SK-N-SH (cell line): Measurements from ENCODE around the gene DLAT. TPM values are rescaled to one million over a fixed set of nuclear protein-coding genes. Genes with fewer than 3 reads are reported as not detected.

Source experiments
- CTCF ChIA-PET: fragments of 300-600, 350-600 bp; formaldehyde crosslinking; extraction: SDS; loops from one replicate; lab custom pipeline; 2021; lab: Yijun Ruan, JAX
- POLR2A ChIA-PET: fragments of 350-600 bp; sonication (Branson Sonifier 250); formaldehyde crosslinking; extraction: SDS; loops from one replicate; lab custom pipeline; 2020; ENCODE audit warnings: antibody characterized with exemption, inconsistent platforms; lab: Yijun Ruan, JAX
- DNase-seq: peaks from one replicate; pipeline ENCODE4 v3.0.0; 2012
- H2AFZ ChIP-seq: fragments of 200-600 bp; sonication (generic); 2 replicates; pipeline ENCODE4 v1.8.1; 2016; ENCODE audit warnings: antibody characterized with exemption, mild to moderate bottlenecking, low read depth
- H3F3A ChIP-seq: fragments of 200-600 bp; sonication (generic); replicated peaks from 2 replicates; pipeline ENCODE3; 2016; ENCODE audit warnings: antibody characterized with exemption, mild to moderate bottlenecking; ENCODE audit not compliant: insufficient read depth
- H3K27ac ChIP-seq, 2 experiments: fragments of 200-500 bp in 1 of 2; fragments of 200-600 bp in 1 of 2; sonication (Bioruptor generic) in 1 of 2; sonication (generic), shearing (Covaris generic) in 1 of 2; 2 replicates each; pipeline versions ENCODE4 v1.5.1 to v1.6.1; 2014 to 2016; ENCODE audit warnings: low read depth in 2 of 2, inconsistent platforms in 1 of 2, low read length in 1 of 2, mild to moderate bottlenecking in 1 of 2, mixed read lengths in 1 of 2
- H3K27me3 ChIP-seq: fragments of 200-600 bp; sonication (generic), shearing (Covaris generic); 2 replicates; pipeline ENCODE4 v1.6.1; 2016; ENCODE audit warnings: mixed run types; ENCODE audit not compliant: insufficient read depth
- H3K36me3 ChIP-seq, 2 experiments: fragments of 200-500 bp in 1 of 2; fragments of 200-600 bp in 1 of 2; sonication (Bioruptor generic) in 1 of 2; sonication (generic) in 1 of 2; replicated peaks in 1 of 2; 2 replicates each; pipeline versions ENCODE3 to v1.5.1; 2014 to 2016; ENCODE audit warnings: low read length in 1 of 2, mild to moderate bottlenecking in 1 of 2; ENCODE audit not compliant: insufficient read depth in 2 of 2, control insufficient read depth in 1 of 2
- H3K4me1 ChIP-seq, 2 experiments: fragments of 200-500 bp in 1 of 2; fragments of 200-600 bp in 1 of 2; sonication (Bioruptor generic) in 1 of 2; sonication (generic), shearing (Covaris generic) in 1 of 2; 2 replicates each; pipeline versions ENCODE4 v1.5.1 to v1.6.1; 2014 to 2016; ENCODE audit warnings: low read depth in 1 of 2, low read length in 1 of 2, mixed run types in 1 of 2; ENCODE audit not compliant: insufficient read depth in 2 of 2, control insufficient read depth in 1 of 2
- H3K4me2 ChIP-seq: fragments of 200-600 bp; sonication (generic), shearing (Covaris generic); 2 replicates; pipeline ENCODE4 v1.6.1; 2017; ENCODE audit warnings: mixed run types
- H3K4me3 ChIP-seq, 2 experiments: fragments of 200-500 bp in 1 of 2; fragments of 200-600 bp in 1 of 2; sonication (Bioruptor generic) in 1 of 2; sonication (generic), shearing (Covaris generic) in 1 of 2; 2 replicates each; pipeline versions ENCODE4 v1.5.1 to v1.8.1; 2014 to 2016; ENCODE audit warnings: low read depth in 2 of 2, inconsistent platforms in 1 of 2, low read length in 1 of 2, mild to moderate bottlenecking in 1 of 2, mixed read lengths in 1 of 2, moderate library complexity in 1 of 2
- H3K79me2 ChIP-seq: fragments of 200-600 bp; sonication (generic); 2 replicates; pipeline ENCODE4 v1.8.1; 2017; ENCODE audit warnings: mild to moderate bottlenecking; ENCODE audit not compliant: insufficient read depth
- H3K9ac ChIP-seq: fragments of 200-600 bp; sonication (generic); 2 replicates; pipeline ENCODE4 v1.6.1; 2017; ENCODE audit warnings: mixed run types
- H3K9me2 ChIP-seq: fragments of 200-600 bp; sonication (generic); 2 replicates; pipeline ENCODE4 v1.6.1; 2017; ENCODE audit warnings: mixed run types
- H3K9me3 ChIP-seq: fragments of 200-600 bp; sonication (generic); 2 replicates; pipeline ENCODE4 v1.6.1; 2017; ENCODE audit warnings: mixed run types, mild to moderate bottlenecking, moderate library complexity
- H4K20me1 ChIP-seq: fragments of 200-600 bp; sonication (generic); 2 replicates; pipeline ENCODE4 v1.6.1; 2017; ENCODE audit warnings: mild to moderate bottlenecking, mixed run types; ENCODE audit not compliant: insufficient read depth
- CHD2 ChIP-seq: fragments of 150-350 bp; IDR thresholded peaks from 2 replicates; pipeline ENCODE4 v1.6.1; 2018; ENCODE audit warnings: low read length; ENCODE audit not compliant: partially characterized antibody
- EP300 ChIP-seq, 2 experiments: IDR thresholded peaks; 2 replicates each; pipeline versions ENCODE4 v1.4.0 to v1.6.1; 2012; ENCODE audit warnings: borderline replicate concordance in 1 of 2, low read depth in 1 of 2, low read length in 1 of 2
- EZH2phosphoT487 ChIP-seq: fragments of 200-600 bp; sonication (generic); IDR thresholded peaks from 2 replicates; pipeline ENCODE4 v1.6.1; 2017; ENCODE audit warnings: low read depth, mixed run types, mild to moderate bottlenecking, antibody characterized with exemption, moderate library complexity, borderline replicate concordance
- FOSL2 ChIP-seq: IDR thresholded peaks from 2 replicates; pipeline ENCODE4 v1.4.0; 2012; ENCODE audit warnings: low read depth, mild to moderate bottlenecking, moderate library complexity, borderline replicate concordance
- FOXJ3 ChIP-seq: sonication (generic); formaldehyde crosslinking; IDR thresholded peaks from 2 replicates; pipeline ENCODE4 v1.5.1; 2020; ENCODE audit warnings: mild to moderate bottlenecking, missing genetic modification reagents
- GABPA ChIP-seq: IDR thresholded peaks from 2 replicates; pipeline ENCODE4 v1.4.0; 2012; ENCODE audit warnings: low read depth, mild to moderate bottlenecking
- GATA2 ChIP-seq: sonication (generic); formaldehyde crosslinking; IDR thresholded peaks from 2 replicates; pipeline ENCODE4 v1.5.0; 2020; ENCODE audit warnings: mild to moderate bottlenecking, missing genetic modification reagents
- JUND ChIP-seq: IDR thresholded peaks from 2 replicates; pipeline ENCODE4 v1.4.0; 2012
- MXI1 ChIP-seq: IDR thresholded peaks from 2 replicates; pipeline ENCODE4 v1.6.1; 2012; ENCODE audit warnings: mild to moderate bottlenecking, low read depth, low read length, improper control_type of control experiment
- RAD21 ChIP-seq: IDR thresholded peaks from 2 replicates; pipeline ENCODE4 v1.6.1; 2012; ENCODE audit warnings: mild to moderate bottlenecking, low read length
- RCOR1 ChIP-seq: fragments of 150-350 bp; IDR thresholded peaks from 2 replicates; pipeline ENCODE4 v1.6.1; 2017; ENCODE audit warnings: antibody characterized with exemption, low read length
- RFX5 ChIP-seq: IDR thresholded peaks from 2 replicates; pipeline ENCODE4 v1.6.1; 2012; ENCODE audit warnings: mild to moderate bottlenecking, improper control_type of control experiment, low read length
- SIN3A ChIP-seq: IDR thresholded peaks from 2 replicates; pipeline ENCODE4 v1.6.1; 2012; ENCODE audit warnings: low read depth, mild to moderate bottlenecking, low read length, moderate library complexity, borderline replicate concordance
- SMC3 ChIP-seq: IDR thresholded peaks from 2 replicates; pipeline ENCODE4 v1.6.1; 2012; ENCODE audit warnings: low read depth, low read length, improper control_type of control experiment
- TCF12 ChIP-seq: IDR thresholded peaks from 2 replicates; pipeline ENCODE4 v1.4.0; 2012
- TEAD4 ChIP-seq: IDR thresholded peaks from 2 replicates; pipeline ENCODE4 v1.4.0; 2012; ENCODE audit warnings: mild to moderate bottlenecking, borderline replicate concordance; ENCODE audit not compliant: insufficient read depth
- YY1 ChIP-seq: IDR thresholded peaks from 2 replicates; pipeline ENCODE4 v1.4.0; 2012; ENCODE audit warnings: low read depth, mild to moderate bottlenecking
- polyA plus RNA-seq, 3 experiments: library from polyadenylated mRNA; depleted of rRNA; stranded (reverse); fragments of >200 nt; gene quantifications; 2 replicates each; pipeline ENCODE4 v1.2.3, GENCODE V29; 2012
- TF ChIP-seq, protein P1 (sequence below): IDR thresholded peaks from 2 replicates; pipeline ENCODE4 v1.4.0; 2012; ENCODE audit warnings: low read depth
- TF ChIP-seq, protein P2 (sequence below): IDR thresholded peaks from 2 replicates; pipeline ENCODE4 v1.4.0; 2012; ENCODE audit warnings: low read depth, borderline replicate concordance
- TF ChIP-seq, protein P3 (sequence below): IDR thresholded peaks from 2 replicates; pipeline ENCODE4 v1.6.1; 2012; ENCODE audit warnings: mild to moderate bottlenecking, low read depth, low read length, moderate library complexity

DLAT gene
- polyA plus RNA-seq, 1 of the 3 experiments (the other 2 are of a cell fraction): 14.4 TPM

DNA sequence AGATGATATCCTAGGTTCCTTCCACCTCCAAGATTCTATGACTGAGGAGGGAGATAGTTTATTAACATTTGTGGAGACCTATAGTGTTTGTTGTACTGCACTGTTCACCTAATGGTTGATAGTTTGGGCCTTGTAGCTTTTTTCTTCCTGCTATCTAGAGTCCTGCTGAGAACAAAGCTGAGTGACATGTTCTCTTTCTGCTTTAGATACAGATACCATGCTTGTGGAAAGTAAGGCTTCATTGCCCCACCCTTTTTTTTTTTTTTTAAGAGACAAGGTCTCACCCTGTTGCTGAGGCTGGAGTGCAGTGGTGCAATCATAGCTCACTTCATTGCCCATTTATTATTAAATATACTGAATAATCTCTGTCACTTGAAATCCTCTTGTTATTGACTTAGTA, 12.3 kb downstream of the DLAT start:
- no peaks in the 10 kb centered on the region for H3K27me3 ChIP-seq
- ChIA-PET POLR2A (no interaction called here), CTCF (no interaction called here)
- H3K9me2 ChIP-seq: no peaks in the 10 kb centered on the region
- peaks cover 13% of the 10 kb centered on the region for H3F3A ChIP-seq
- no peaks in the 10 kb centered on the region for H4K20me1 ChIP-seq
- TF ChIP-seq, protein P1, sequence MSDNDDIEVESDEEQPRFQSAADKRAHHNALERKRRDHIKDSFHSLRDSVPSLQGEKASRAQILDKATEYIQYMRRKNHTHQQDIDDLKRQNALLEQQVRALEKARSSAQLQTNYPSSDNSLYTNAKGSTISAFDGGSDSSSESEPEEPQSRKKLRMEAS: no peak
- TF ChIP-seq RAD21 (no peak), YY1 (no peak), EP300 (IDR thresholded peaks at IDR 0.05; ENCODE audit: borderline replicate concordance in 1 of 2, low read depth in 1 of 2, low read length in 1 of 2) (no peak), FOXJ3 (CRISPR knock-in tag) (no peak), CHD2 (no peak), RCOR1 (no peak), TCF12 (no peak), JUND (no peak), SMC3 (no peak), GATA2 (CRISPR knock-in tag) (no peak), FOSL2 (no peak), GABPA (no peak), RFX5 (no peak), EZH2phosphoT487 (no peak), SIN3A (no peak), TEAD4 (no peak), MXI1 (no peak)
- TF ChIP-seq, protein P2, sequence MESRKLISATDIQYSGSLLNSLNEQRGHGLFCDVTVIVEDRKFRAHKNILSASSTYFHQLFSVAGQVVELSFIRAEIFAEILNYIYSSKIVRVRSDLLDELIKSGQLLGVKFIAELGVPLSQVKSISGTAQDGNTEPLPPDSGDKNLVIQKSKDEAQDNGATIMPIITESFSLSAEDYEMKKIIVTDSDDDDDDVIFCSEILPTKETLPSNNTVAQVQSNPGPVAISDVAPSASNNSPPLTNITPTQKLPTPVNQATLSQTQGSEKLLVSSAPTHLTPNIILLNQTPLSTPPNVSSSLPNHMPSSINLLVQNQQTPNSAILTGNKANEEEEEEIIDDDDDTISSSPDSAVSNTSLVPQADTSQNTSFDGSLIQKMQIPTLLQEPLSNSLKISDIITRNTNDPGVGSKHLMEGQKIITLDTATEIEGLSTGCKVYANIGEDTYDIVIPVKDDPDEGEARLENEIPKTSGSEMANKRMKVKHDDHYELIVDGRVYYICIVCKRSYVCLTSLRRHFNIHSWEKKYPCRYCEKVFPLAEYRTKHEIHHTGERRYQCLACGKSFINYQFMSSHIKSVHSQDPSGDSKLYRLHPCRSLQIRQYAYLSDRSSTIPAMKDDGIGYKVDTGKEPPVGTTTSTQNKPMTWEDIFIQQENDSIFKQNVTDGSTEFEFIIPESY: no peak
- TF ChIP-seq, protein P3, sequence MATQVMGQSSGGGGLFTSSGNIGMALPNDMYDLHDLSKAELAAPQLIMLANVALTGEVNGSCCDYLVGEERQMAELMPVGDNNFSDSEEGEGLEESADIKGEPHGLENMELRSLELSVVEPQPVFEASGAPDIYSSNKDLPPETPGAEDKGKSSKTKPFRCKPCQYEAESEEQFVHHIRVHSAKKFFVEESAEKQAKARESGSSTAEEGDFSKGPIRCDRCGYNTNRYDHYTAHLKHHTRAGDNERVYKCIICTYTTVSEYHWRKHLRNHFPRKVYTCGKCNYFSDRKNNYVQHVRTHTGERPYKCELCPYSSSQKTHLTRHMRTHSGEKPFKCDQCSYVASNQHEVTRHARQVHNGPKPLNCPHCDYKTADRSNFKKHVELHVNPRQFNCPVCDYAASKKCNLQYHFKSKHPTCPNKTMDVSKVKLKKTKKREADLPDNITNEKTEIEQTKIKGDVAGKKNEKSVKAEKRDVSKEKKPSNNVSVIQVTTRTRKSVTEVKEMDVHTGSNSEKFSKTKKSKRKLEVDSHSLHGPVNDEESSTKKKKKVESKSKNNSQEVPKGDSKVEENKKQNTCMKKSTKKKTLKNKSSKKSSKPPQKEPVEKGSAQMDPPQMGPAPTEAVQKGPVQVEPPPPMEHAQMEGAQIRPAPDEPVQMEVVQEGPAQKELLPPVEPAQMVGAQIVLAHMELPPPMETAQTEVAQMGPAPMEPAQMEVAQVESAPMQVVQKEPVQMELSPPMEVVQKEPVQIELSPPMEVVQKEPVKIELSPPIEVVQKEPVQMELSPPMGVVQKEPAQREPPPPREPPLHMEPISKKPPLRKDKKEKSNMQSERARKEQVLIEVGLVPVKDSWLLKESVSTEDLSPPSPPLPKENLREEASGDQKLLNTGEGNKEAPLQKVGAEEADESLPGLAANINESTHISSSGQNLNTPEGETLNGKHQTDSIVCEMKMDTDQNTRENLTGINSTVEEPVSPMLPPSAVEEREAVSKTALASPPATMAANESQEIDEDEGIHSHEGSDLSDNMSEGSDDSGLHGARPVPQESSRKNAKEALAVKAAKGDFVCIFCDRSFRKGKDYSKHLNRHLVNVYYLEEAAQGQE: no peak
- H3K9me3 ChIP-seq: no peaks in the 10 kb centered on the region
- no peak for DNase-seq
- H3K36me3 ChIP-seq: peaks cover 44 to 57% of the 10 kb centered on the region in 2 experiments
- H3K4me3 ChIP-seq: no peak overlapping the region
- H3K4me2 ChIP-seq: no peak overlapping the region
- no peak overlapping the region for H3K9ac ChIP-seq
- no peak overlapping the region for H2AFZ ChIP-seq
- no peak overlapping the region for H3K27ac ChIP-seq
- no peaks in the 10 kb centered on the region for H3K79me2 ChIP-seq
- no peaks in the 10 kb centered on the region; a peak in 1 of 4 replicates for H3K4me1 ChIP-seq
